ENCODE measurements around the gene GPR132. TPM values are rescaled to one million over a fixed set of nuclear protein-coding genes. Genes with fewer than 3 reads are reported as not detected.
A peak's percentile ranks its signal among the peaks of the same experiment; 100 is the strongest.

The GPR132 gene
- total RNA-seq, 1 experiment from 2014 or later: 0.10 TPM

GRCh38 chr14:105020815-105021655 lies 44.2 kb downstream of the GPR132 start, which contains the start of gene CDCA4:
TSS of gene CDCA4 (minus strand) at chr14:105021083. CDS start at chr14:105011929, 9,154 bp downstream.
- H3K4me3 ChIP-seq (replicated peaks in 1 of 2; ENCODE audit: low read depth in 1 of 2, low read length in 2 of 2): peak within 1 kb of the TSS; percentile 74 to 97
- POLR2A ChIA-PET: interaction anchor here (0.6 to 1.9 kb wide), 7 partner anchors 10 to 51 kb away, joined by 3 to 10 read pairs (median 3); partner anchors contain the start of gene AHNAK2
- RAD21 ChIA-PET (ENCODE audit: low non-redundant PET in 1 of 2, low total read pairs in 2 of 2, uncharacterized antibody in 2 of 2, unreplicated experiment in 2 of 2): interaction anchor here in 1 of 2 experiments (1.0 kb wide), 1 partner anchor 16 kb away, joined by 3 read pairs; no protein-coding TSS in a partner anchor
- no TSS peak for BruUV-seq (replicated peaks)
- no peak within 1 kb of the TSS for H2AFZ ChIP-seq (ENCODE audit: low read depth, low read length, poor library complexity, severe bottlenecking)
- peaks cover 29% of the 10 kb centered on the region; the same call in 1 of the 2 replicates for H4K20me1 ChIP-seq (ENCODE audit: insufficient read depth)
- CTCF ChIA-PET: interaction anchor here (0.9 to 2.6 kb wide), 3 partner anchors 25 to 48 kb away, joined by 3 to 13 read pairs (median 6); no protein-coding TSS in a partner anchor
- H3K9ac ChIP-seq (ENCODE audit: low read length): peak within 1 kb of the TSS; percentile 99
- H3K4me1 ChIP-seq (ENCODE audit: control insufficient read depth in 1 of 2, insufficient read depth in 2 of 2, low read length in 2 of 2): peaks cover 47 to 76% of the 10 kb centered on the region in 2 experiments
- H3K27ac ChIP-seq (ENCODE audit: low read depth, low read length): peak within 1 kb of the TSS; percentile 95
- TF ChIP-seq CTCF (IDR thresholded peaks at IDR 0.05 in 2 of 3, conservative IDR thresholded peaks at IDR 0.05 in 1 of 3; ENCODE audit: borderline replicate concordance in 1 of 3, insufficient read depth in 1 of 3, low read depth in 2 of 3, low read length in 2 of 3): no peak
- peak; percentile 91 for TF ChIP-seq TCF7L2 (IDR thresholded peaks at IDR 0.05; ENCODE audit: borderline replicate concordance, extremely low read depth, insufficient read depth, insufficient read length)
- TF ChIP-seq ZFX (IDR thresholded peaks at IDR 0.05): peak; percentile 82; the same call in 1 of the 2 replicates
- TF ChIP-seq ZBTB33 (IDR thresholded peaks at IDR 0.05; ENCODE audit: extremely low read depth, insufficient replicate concordance, low read length): no peak
- peak; percentile 83 for TF ChIP-seq POLR2AphosphoS5 (IDR thresholded peaks at IDR 0.05; ENCODE audit: low read depth, low read length)
- TF ChIP-seq YY1 (IDR thresholded peaks at IDR 0.05; ENCODE audit: extremely low read depth, insufficient replicate concordance, low read depth, low read length): peak; percentile 20
- ATAC-seq (peak; percentile 81), DNase-seq (ENCODE audit: low read depth, low spot score) (peak; percentile 89)
- H3K36me3 ChIP-seq (ENCODE audit: control insufficient read depth in 1 of 2, insufficient read depth in 2 of 2, low read length in 2 of 2): peaks cover 0 to 17% of the 10 kb centered on the region in 2 experiments; a peak in 1 of 4 replicates
- H3K27me3 ChIP-seq (ENCODE audit: insufficient read depth, low read length): no peaks in the 10 kb centered on the region
- no peaks in the 10 kb centered on the region for H3K9me2 ChIP-seq (ENCODE audit: insufficient read depth)
- H3K9me3 ChIP-seq (ENCODE audit: control insufficient read depth in 1 of 2, insufficient read depth in 1 of 2, low read depth in 1 of 2, low read length in 2 of 2): no peaks in the 10 kb centered on the region
- intact Hi-C loops (cut with micrococcal nuclease): loop anchor here (2.0 kb wide), 1 partner anchor 48 kb away; no protein-coding TSS in a partner anchor
- peak within 1 kb of the TSS; percentile 98 for H3K4me2 ChIP-seq (ENCODE audit: low read length)
- H3K79me2 ChIP-seq (ENCODE audit: insufficient read depth, low read length): peaks cover 60% of the 10 kb centered on the region
